Peyer's patch (tissue), 4 donors: ENCODE measurements around the gene ATP2C1.

Source experiments
- POLR2A ChIP-seq, 2 donors: fragments of 450-650 bp; IDR thresholded peaks; one replicate each; pipeline ENCODE4 v1.5.1; 2017; ENCODE audit warnings: antibody characterized with exemption in 2 of 2, mild to moderate bottlenecking in 2 of 2, moderate library complexity in 2 of 2
- TF ChIP-seq, protein P1 (sequence below), 6 experiments: fragments of 450-650 bp in 4 of 6; fragments of 200-600 bp in 2 of 6; sonication (generic) in 1 of 6; IDR thresholded peaks; one replicate each; pipeline ENCODE4 v1.5.1; 2017 to 2019; ENCODE audit warnings: antibody characterized with exemption in 6 of 6, mild to moderate bottlenecking in 3 of 6, moderate library complexity in 1 of 6

GRCh38 chr3:131036200-131036816 is 142.4 kb downstream of the ATP2C1 start:
- TF ChIP-seq, protein P1, sequence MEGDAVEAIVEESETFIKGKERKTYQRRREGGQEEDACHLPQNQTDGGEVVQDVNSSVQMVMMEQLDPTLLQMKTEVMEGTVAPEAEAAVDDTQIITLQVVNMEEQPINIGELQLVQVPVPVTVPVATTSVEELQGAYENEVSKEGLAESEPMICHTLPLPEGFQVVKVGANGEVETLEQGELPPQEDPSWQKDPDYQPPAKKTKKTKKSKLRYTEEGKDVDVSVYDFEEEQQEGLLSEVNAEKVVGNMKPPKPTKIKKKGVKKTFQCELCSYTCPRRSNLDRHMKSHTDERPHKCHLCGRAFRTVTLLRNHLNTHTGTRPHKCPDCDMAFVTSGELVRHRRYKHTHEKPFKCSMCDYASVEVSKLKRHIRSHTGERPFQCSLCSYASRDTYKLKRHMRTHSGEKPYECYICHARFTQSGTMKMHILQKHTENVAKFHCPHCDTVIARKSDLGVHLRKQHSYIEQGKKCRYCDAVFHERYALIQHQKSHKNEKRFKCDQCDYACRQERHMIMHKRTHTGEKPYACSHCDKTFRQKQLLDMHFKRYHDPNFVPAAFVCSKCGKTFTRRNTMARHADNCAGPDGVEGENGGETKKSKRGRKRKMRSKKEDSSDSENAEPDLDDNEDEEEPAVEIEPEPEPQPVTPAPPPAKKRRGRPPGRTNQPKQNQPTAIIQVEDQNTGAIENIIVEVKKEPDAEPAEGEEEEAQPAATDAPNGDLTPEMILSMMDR (IDR thresholded peaks at IDR 0.05), result no peak
- TF ChIP-seq POLR2A (IDR thresholded peaks at IDR 0.05), result no peak
